NCI-H2227 treated with DMSO at 0.1 percent for 48 hours (cell line): ENCODE results near the gene RAD17.
"Not testable (repeated sequence)": the region's sequence is repeated elsewhere in the genome, so short reads cannot be mapped to it uniquely, and the experiment has no call there.

Experiments used
- DNase-seq: peaks from one replicate; lab custom pipeline; 2025; lab: John Stamatoyannopoulos, UW

RAD17 gene

GRCh38 chr5:69378376-69378775 is 8.8 kb downstream of the RAD17 start:
- DNase-seq: no peak

- DNase-seq: no peak
Measured at GRCh38 chr5:69404659-69405330, 35.2 kb downstream of the RAD17 start.

- DNase-seq: peak; percentile 31
Measured at GRCh38 chr5:69414885-69415583, 45.4 kb downstream of the RAD17 start, which contains the start of gene MARVELD2. Gene MARVELD2 (plus strand): TSS chr5:69415116. CDS start chr5:69419386, 4,270 bp downstream.

GRCh38 chr5:69415584-69415958 is 46.0 kb downstream of the RAD17 start:
- DNase-seq: no peak

GRCh38 chr5:69416180-69416579 is 46.6 kb downstream of the RAD17 start:
- no peak for DNase-seq

- no peak for DNase-seq
Measured at GRCh38 chr5:69416699-69417098, 47.1 kb downstream of the RAD17 start.

- no peak for DNase-seq
Measured at GRCh38 chr5:69418554-69418953, 48.9 kb downstream of the RAD17 start.

- DNase-seq: no peak
Measured at GRCh38 chr5:69431424-69432303, 62.0 kb downstream of the RAD17 start.

- no peak for DNase-seq
Measured at GRCh38 chr5:69432412-69433206, 63.0 kb downstream of the RAD17 start.

GRCh38 chr5:69435276-69435884 is 65.8 kb downstream of the RAD17 start:
- not testable (repeated sequence) for DNase-seq

GRCh38 chr5:69444127-69444754 is 74.6 kb downstream of the RAD17 start:
- no peak for DNase-seq

- DNase-seq: no peak
Measured at GRCh38 chr5:69449511-69449910, 79.9 kb downstream of the RAD17 start.

GRCh38 chr5:69450116-69450515 is 80.5 kb downstream of the RAD17 start:
- no peak for DNase-seq

GRCh38 chr5:69450527-69450926 is 80.9 kb downstream of the RAD17 start:
- DNase-seq: not testable (repeated sequence)

- DNase-seq: no peak
Measured at GRCh38 chr5:69451941-69452647, 82.5 kb downstream of the RAD17 start.

- not testable (repeated sequence) for DNase-seq
Measured at GRCh38 chr5:69453487-69453886, 83.9 kb downstream of the RAD17 start.

- no peak for DNase-seq
Measured at GRCh38 chr5:69454460-69455249, 85.0 kb downstream of the RAD17 start.

- DNase-seq: not testable (repeated sequence)
Measured at GRCh38 chr5:69455428-69455988, 85.9 kb downstream of the RAD17 start.

- DNase-seq: no peak
Measured at GRCh38 chr5:69462170-69462569, 92.6 kb downstream of the RAD17 start.
